KG1 (cell line): ENCODE measurements around the gene DEGS2.

Source experiments
- DNase-seq: peaks from one replicate; lab custom pipeline; 2025; lab: John Stamatoyannopoulos, UW

Gene DEGS2

DNA sequence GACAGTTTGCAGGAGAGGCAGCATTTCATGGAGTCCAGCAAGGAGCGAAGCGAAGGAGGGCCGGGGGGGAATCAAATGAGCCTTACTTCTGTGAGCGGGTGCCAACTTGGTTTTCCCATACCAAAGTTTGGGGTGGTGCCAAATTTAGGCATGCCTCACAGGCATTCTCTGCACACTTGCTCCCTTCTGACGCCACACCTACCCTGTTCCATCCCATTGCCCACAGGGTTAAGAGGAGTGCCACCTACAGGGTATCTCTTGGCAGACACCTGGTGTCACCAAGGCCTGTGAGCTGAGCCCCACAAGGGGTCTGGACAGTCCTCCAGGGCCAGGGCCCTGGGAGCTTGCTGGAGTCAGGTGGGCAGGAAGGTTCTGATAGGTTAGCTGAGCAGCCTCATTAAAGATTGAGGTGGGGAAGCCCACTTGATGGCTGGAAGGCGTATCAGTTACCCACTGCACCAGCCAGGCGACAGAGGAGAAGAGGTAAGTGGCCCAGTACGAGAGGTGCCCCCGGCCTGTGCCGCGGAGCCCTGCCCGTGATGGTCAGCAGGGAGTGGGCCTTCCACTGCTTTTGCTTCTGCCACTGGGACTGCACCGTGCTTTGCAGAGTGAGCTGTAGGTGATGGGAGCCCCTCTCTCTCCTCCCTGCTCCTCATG, 45.2 kb downstream of the DEGS2 start:
- no peak for DNase-seq

DNA sequence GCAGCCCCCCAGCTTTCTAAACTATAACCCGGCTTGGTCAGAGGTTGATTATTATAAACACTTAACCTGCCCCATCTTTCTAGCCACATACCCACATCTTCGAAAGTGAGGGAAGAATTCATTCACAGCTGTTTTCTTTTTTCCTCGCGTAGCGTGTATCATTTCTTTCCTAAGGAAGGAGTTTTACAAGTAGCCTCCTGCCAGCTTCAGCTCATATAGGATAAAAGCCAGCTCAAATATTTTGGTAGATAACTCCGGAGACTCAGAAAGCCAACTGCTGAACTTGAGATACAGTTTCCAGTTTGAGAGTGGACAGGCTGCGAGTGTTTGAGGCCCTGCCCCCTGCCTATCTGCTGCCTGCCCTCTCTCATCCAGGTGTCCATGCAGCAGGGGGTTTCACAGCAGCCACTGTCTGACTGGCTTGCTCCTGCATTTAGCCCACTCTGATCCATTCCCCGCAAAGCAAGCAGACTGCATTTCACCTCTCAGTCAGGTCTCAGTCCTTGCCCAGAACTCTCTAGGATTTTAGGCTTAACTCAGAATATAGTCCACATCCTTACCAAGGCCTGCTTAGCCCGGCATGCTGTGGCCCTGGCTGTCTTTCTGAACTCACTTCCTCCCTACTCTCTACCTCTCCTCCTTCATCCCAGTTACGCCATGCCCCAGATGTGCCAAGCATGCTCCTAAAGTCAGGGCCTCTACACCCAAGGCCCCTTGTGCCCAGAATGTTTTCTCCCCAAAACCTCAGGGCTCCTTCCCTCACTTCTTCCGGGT, 47.3 kb downstream of the DEGS2 start:
- DNase-seq: no peak

DNA sequence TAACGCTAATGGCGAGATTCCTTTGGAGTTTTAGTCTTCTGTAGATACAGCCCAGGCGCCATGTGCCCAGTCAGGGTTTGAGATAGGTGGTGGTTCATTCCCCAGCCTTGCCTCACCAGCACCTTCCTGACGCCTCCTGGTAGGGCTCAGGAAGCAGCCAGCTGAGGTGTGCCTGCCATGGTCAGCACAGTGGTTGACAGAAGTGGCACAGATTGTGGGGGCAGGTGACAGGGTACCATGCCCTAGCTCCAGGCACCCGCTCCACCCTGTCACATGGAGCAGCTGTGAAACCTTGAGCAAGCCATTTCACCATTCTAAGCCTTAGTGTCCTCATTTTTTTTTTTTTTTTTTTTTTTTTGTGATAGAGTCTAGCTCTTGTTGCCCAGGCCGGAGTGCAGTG, 48.6 kb downstream of the DEGS2 start:
- no peak for DNase-seq

DNA sequence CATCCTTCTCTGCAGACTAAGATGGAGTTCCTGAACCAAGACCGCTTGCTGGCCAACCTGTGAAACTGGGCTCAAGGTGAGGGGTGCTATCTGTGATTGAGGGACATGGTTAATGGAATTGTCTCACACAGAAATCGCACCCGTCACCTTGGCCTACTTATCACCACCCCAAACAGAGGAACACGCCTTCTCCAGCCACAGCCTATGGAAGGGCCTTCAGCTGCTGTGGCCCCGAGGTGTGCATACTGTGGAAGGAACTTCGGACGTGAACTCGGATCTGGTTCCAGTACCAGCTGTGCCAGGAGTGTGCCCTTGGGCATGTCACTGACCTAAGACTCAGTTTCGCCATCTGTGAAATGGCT, 49.9 kb downstream of the DEGS2 start:
- DNase-seq: no peak

DNA sequence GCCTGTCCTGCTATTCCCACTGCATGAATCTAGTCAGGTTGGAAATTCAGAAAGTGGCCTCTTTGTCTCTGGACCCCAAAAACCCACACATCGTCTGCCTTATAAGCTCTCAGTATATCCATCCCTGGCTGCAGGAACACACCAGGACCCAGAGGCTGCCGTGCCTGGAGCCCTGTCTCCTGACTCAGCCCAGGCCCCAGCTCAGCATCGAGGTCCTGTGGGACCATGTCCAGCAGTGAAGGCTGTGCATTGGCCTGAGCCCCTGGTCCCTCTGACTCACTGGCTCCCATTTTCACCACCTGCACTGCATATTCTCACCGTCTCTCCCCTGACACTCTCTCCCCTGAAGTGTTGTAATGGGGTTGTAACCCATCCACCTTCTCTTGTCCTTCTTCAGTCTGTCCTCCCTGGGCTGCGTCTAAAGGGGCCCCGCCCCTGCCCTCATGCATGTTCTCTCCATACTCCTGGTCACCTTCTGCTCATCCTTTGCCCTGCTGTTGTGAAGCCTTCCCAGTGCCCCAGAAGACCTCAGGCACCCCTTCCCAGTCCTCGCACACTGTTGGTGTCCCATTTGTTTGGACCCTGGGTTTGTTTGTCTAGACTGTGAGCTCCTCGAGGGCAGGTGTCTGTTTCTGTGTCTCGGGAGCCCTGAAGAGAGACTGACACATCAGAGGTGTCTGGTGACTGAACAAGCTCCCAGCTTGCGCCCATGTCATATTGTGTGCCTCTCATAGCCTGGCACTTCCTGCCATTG, 50.4 kb downstream of the DEGS2 start:
- DNase-seq: no peak

DNA sequence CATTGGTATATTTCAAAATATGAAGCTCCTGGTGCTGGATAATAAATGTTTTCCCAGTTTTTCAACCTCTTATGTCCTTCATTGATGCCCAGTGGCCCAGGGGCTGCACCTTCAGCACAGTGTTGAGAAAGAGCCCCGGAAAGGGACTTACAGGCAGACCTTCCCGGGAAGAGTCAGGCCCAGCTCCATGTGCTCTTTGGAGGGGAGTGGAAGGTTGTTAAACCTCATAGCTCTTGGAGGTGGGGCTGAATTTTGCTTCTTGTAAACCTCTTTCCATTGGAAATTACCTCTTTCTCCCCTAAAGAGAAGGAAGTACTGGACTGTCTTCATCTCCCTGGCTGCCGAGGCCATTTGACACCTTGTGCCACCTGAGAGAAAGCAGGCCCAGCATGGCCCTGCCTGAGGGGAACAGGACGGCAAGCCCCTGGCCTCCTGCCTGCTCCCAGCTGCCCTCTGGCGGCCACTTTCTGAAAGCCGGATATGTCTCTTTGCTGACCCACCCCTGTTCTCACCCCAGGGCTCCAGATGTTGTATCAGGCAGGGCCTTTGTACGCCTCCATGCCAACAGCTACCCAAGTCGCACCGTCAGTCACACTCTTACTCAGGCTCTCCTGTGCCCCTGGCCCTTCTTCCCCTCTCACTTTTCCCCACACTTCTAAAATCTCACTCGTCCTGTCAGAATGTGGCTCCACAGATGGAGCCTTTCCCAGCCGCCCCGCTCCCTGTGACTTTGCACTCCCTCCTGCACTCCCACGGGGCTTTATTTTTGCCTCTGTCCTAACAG, 51.2 kb downstream of the DEGS2 start:
- DNase-seq: peak; percentile 17

DNA sequence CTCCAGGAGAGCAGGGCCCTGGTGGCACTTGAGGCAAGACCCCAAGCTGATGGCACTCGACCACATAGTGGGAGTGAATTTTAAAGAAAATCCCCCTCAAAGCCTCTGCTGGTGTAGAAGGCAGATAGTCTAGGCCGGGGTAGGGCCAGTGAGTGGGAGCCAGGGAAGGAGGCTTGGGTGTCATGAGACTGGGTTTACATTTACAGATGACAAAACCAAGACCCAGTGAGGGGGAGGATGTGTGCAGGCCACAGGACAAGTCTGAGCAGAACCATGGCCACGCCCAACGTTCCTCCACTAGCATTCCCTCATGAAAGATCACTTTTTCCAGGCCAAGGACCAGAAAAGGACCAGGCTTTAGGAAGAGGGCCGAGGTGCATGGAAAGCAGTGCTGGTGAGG, 52.2 kb downstream of the DEGS2 start:
- no peak for DNase-seq

DNA sequence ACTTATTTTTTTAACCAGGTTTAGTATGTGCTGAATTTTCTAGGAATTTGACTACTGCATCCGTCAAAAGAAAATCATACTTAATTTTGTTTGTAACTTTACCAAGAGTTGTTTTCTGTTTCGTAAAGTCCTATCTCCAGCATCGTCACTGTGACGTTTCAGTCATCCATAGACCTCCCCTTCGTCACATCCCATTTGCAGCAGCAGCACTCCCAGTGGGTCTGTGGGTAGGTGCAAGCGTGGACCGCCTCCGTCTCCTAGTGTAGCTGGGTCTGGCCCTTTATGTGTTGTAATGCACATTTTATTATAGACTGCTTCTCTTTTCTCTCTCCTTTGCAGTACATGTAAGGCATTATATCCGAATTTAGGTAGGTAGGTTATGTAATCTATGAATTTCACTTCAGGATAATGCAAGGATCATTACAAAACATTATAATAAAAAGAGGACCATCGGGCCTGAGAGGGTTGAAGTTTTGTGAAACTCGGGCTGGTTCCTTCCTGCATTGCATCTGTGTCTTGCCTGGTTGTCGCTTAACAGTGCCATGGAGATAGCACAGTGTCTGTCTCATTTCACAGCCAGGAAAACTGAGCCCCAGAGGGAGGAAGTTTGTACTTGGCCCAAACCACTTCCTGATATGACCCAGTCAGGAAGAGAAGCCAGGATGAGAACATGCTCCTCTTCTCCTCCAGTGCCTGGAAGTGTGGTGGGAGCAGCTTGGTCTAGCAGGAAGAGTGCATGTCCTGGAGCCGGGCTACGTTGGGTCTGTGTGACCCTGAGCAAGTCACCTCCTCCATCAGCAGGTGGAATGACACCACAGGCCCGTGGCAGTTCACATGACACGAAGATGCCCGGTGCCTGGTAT, 53.0 kb downstream of the DEGS2 start:
- DNase-seq: no peak

DNA sequence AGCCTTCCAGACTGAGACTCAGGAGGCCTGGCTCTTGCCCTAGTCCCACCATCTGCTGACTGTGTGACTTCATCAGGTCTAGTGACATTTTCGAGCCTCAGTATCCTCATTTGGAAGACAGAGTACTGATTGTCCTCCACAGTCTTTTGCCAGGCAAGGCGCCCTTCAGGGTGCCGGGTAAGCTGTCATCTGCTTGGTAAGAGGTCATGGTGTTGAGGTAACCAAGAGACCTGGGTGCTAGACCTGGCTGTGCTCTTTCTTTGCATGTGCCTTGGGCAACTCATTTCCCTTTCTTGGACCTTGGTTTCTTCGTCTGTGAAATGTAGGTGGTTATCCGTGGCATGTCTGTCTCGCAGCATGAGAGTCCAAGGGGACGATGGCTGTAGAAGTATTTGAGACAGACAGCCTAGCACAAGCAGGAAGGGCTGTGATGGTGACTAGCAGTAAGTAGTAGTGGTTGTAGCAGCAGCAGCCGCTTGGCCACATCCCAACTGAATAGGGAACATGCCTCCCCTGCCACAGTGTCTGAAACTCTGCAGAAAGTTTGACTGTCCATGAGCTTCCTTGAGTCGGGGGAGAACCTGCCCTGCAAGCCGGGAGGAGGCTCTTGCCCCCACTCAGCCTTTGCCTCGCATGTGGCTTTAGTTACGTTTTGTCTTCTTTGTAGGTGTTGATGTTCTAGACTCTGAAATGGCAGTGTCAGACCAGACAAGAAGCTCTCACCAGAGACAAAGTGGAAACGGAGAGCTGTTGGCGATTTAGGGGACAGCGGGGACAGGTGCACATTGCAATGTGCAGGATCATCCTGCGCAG, 53.9 kb downstream of the DEGS2 start:
- no peak for DNase-seq

DNA sequence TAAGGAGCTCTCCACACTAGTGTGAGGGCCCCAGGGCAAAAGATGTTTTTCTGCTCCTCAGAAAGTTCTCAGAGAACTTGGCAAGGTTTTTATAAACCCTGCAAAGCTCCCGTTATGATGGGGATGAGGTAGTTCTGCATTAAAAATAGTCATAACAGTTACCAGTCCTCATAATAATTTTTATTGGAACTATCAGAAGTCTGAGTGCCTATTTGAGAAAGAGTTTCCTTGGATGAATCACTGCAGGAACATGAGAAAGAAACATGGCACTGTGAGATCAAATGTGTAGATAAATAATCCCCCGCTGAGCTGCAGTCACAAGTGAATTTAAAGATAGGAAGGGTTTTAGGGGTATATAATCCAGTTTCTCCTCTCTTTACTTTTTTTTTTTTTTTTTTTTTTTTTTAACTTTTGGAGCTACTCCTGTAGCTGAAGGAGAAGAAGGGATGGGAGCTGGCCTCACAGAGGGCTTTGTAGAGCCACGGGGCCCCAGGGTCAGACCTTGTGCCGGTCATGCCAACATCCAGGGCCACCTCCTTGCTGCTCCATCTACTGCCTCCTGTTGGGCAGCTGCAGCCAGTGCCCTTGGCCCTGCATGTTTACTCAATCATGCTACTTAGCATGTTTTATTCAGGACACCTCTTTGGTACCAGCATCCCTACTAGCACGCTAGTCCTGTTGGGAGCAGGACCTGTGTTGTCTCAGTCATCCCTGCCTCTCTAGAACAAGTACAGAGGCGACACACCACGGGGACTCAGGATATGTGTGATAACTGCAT, 54.7 kb downstream of the DEGS2 start:
- DNase-seq: no peak

DNA sequence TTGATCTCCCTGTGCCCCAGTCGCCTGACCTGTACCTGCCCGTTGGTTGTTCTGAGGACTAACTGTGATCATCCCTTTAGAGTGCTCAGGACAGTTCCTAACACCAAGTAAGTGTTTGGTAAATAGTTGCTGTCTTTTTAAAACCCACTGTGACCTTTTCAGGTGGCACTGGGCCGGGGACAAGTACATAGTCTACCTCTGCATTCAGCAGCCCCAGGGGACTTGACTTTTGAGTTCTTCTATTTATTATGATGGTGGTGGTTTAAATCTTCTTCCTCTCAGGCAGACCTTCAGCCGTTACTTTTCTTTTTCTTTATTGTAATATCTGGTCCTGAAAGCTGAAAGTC, 55.5 kb downstream of the DEGS2 start:
- DNase-seq: no peak

DNA sequence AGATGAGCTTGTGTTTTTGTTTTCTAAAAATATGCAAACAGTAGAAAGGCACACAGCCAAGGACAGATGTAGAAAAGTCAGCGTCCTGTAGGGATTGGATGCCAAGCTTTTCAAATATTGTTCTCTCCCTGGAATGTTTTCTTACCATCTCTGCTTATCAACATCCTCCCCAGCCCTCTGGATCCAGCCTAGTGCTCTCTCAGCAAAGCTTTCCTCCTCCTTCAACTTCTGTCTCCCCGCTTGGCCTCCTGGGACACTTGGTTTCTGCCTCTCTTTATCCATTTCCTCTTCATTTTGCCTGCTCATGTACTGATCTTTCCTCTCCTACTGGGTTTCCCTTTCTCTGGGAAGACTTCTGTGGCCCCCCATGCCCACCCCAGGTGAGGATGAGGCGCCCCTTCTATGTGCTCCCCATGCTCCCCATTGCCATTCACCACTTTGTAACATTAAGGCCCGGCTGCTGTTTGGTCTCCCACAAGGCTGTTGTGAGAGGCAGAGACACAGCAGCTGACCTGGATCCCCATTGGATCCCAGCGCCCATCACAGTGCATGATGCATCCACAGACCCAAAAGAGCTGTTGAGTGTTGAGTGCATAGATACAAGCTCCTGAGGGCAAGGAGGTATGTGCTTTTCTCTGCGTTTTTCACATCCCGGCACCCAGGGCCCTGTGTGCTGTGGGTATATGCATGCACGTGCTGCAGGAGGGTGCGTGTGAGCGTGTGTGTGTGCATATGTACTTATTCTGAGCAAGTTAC, 56.0 kb downstream of the DEGS2 start:
- no peak for DNase-seq

DNA sequence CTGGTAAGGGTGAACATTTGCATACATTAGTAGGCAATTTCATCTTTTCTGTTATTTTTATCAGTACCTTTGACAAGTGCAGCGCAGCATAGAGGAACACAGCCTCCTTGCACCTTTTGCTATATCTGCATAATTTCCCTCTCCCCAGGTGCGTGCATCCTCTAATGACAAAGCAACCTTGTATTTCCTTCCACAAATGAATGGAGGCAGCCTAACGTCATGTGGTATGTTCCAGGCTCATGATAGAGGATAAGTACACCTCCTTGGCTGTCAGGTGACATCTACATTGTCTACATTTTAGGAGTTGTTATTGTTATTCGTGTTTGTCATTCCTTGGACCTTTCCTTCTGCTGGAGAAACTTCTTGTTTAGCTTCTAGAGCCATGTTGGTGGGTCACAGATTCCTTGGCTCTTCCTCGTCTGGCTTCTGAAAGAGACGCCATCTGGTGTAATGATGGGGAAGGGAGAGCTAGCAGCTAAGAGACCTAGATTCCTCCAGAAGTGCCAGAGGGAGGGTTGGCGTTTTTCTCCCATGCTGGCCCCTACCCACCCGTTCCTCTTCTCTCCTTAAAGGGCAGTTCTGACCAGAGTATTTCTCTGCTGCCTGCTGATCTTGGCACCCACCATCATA, 57.2 kb downstream of the DEGS2 start:
- DNase-seq: no peak

DNA sequence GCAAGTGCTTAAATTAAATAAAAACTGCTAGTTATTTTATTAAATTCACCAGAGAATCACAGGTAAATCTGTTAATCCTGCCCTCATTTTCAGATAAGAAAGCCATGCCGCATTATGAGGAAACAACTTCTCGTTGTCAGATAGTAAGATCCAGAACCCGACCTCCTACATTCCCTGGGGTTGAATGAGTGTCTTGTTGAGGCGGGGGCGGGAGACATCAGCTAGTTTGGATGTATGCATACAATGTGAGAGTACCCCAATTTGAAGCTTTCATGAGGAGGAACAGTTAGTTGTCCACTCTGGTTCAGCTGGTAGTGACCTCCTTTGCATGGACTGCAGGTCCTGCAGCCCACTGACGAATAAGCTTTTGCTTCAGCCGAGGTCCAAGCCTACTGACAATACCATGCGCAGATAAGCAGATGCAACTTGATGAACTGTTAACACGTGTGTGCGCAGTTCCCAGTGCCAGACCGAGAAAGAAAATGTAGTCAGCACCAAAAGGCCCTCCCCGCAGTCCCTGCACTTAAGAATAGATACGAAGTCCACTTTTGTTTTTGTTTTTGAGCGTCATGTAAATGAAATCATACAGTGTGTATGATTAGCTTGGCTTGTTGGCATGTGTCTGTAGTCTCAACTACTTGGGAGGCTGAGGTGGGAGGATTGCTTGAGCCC, 59.3 kb downstream of the DEGS2 start:
- no peak for DNase-seq

DNA sequence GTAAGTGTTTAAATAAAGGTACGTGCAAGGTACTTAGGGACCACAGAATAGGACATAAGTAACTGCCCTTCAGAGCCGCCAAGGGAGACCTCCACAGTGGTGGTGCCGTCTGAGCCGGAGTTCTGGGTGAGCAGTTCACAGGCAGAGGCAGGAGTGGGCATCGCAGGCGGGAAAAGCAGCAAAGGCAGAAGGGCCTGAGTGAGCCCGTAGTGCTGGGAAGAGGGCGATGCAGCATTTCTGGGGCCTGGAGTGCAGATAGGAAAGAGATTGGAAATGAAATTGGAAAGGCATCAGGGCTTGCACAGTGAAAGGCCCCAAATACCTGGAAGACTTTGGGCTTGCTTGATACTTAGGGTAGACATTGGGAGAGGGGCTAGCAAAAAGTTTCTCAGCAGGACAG, 61.3 kb downstream of the DEGS2 start:
- DNase-seq: no peak

DNA sequence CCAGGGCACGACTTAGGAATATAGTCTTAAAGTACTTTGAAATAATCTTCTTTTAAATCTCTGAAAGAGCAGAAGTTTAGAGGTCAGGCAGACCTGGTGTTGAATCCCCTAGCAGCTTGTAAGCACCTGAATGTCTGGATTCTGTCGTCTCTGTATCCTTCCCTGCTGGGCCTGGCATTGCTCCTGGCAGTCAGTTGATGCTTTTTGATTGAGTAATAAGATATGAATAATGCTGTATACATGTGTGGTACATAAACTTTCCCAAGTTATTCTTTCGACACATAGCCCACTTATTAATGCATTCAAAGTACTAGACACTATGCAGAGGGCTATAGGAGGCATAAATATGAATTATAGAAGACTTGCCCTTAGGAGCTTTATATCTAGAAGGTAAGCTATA, 62.8 kb downstream of the DEGS2 start:
- DNase-seq: no peak
